ENCODE measurements around the gene VWA2.

The VWA2 gene

GRCh38 chr10:114293075-114293474 is 54.0 kb downstream of the VWA2 start:
- Histone ChIP-seq H2AFZ (ENCODE audit: low read length) (no peak overlapping the region), H3F3A (ENCODE audit: insufficient read depth, low read length) (no peaks in the 10 kb centered on the region), H3K9me2 (replicated peaks; ENCODE audit: insufficient read depth, low read length) (no peaks in the 10 kb centered on the region), H3K27ac (ENCODE audit: low read length) (no peak overlapping the region), H3K9ac (ENCODE audit: low read length) (no peak overlapping the region), H3K79me2 (ENCODE audit: low read length) (no peaks in the 10 kb centered on the region), H4K20me1 (ENCODE audit: insufficient read depth, low read length) (no peaks in the 10 kb centered on the region), H3K36me3 (replicated peaks; ENCODE audit: insufficient read depth, low read length) (no peaks in the 10 kb centered on the region), H3K27me3 (replicated peaks; ENCODE audit: insufficient read depth, low read length) (no peaks in the 10 kb centered on the region), H3K9me3 (replicated peaks; ENCODE audit: insufficient read depth, low read length) (no peaks in the 10 kb centered on the region), H3K4me2 (ENCODE audit: low read depth, low read length) (no peak overlapping the region), H3K4me1 (ENCODE audit: low read length) (no peaks in the 10 kb centered on the region), H3K4me3 (ENCODE audit: low read length) (no peak overlapping the region)
- no peak for TF ChIP-seq EZH2phosphoT487 (IDR thresholded peaks at IDR 0.05; ENCODE audit: low read length)
- TF ChIP-seq CTCF (IDR thresholded peaks at IDR 0.05; ENCODE audit: low read length) = no peak
- no peak for TF ChIP-seq EZH2 (optimal IDR thresholded peaks at IDR 0.05; ENCODE audit: low read depth, low read length)
- DNase-seq = no peak

DNA sequence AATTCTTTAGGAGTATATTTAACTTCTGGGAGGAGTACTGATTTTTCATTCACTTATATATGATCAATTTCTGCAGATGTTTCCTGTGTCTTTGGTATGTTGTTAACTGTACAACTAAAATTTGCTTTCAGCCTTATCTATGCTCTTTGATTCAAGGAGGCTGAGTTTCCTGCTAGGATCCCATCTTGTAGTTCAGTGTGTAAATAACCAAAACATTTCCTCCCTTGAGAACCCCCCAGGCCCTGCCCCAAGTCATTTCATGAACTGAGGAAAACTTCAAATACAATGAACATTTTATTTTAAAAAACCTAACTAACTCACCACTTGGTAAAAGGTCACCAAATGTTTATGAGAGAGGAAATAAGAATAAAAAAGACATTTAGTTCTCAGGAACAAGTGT is 55.5 kb downstream of the VWA2 start:
- Histone ChIP-seq H3F3A (ENCODE audit: insufficient read depth, low read length) (no peaks in the 10 kb centered on the region), H3K27me3 (replicated peaks; ENCODE audit: insufficient read depth, low read length) (no peaks in the 10 kb centered on the region), H2AFZ (ENCODE audit: low read length) (no peak overlapping the region), H3K9me2 (replicated peaks; ENCODE audit: insufficient read depth, low read length) (no peaks in the 10 kb centered on the region), H3K9ac (ENCODE audit: low read length) (no peak overlapping the region), H4K20me1 (ENCODE audit: insufficient read depth, low read length) (no peaks in the 10 kb centered on the region), H3K4me2 (ENCODE audit: low read depth, low read length) (no peak overlapping the region), H3K27ac (ENCODE audit: low read length) (no peak overlapping the region), H3K9me3 (replicated peaks; ENCODE audit: insufficient read depth, low read length) (no peaks in the 10 kb centered on the region), H3K36me3 (replicated peaks; ENCODE audit: insufficient read depth, low read length) (no peaks in the 10 kb centered on the region), H3K4me3 (ENCODE audit: low read length) (no peak overlapping the region), H3K4me1 (ENCODE audit: low read length) (no peaks in the 10 kb centered on the region), H3K79me2 (ENCODE audit: low read length) (no peaks in the 10 kb centered on the region)
- no peak for TF ChIP-seq EZH2phosphoT487 (IDR thresholded peaks at IDR 0.05; ENCODE audit: low read length)
- no peak for TF ChIP-seq CTCF (IDR thresholded peaks at IDR 0.05; ENCODE audit: low read length)
- no peak for DNase-seq

GRCh38 chr10:114295393-114295792 is 56.3 kb downstream of the VWA2 start:
- H3K9me3 ChIP-seq (replicated peaks; ENCODE audit: insufficient read depth, low read length) = no peaks in the 10 kb centered on the region
- H3K27ac ChIP-seq (ENCODE audit: low read length) = no peak overlapping the region
- H2AFZ ChIP-seq (ENCODE audit: low read length) = no peak overlapping the region
- no peaks in the 10 kb centered on the region for H3F3A ChIP-seq (ENCODE audit: insufficient read depth, low read length)
- H3K4me3 ChIP-seq (ENCODE audit: low read length) = no peak overlapping the region
- no peak overlapping the region for H3K9ac ChIP-seq (ENCODE audit: low read length)
- no peak overlapping the region for H3K4me2 ChIP-seq (ENCODE audit: low read depth, low read length)
- H3K9me2 ChIP-seq (replicated peaks; ENCODE audit: insufficient read depth, low read length) = no peaks in the 10 kb centered on the region
- H4K20me1 ChIP-seq (ENCODE audit: insufficient read depth, low read length) = no peaks in the 10 kb centered on the region
- no peaks in the 10 kb centered on the region for H3K4me1 ChIP-seq (ENCODE audit: low read length)
- DNase-seq = no peak
- no peaks in the 10 kb centered on the region for H3K27me3 ChIP-seq (replicated peaks; ENCODE audit: insufficient read depth, low read length)
- no peak for TF ChIP-seq EZH2 (optimal IDR thresholded peaks at IDR 0.05; ENCODE audit: low read depth, low read length)
- TF ChIP-seq CTCF (IDR thresholded peaks at IDR 0.05; ENCODE audit: low read length) = no peak
- no peak for TF ChIP-seq EZH2phosphoT487 (IDR thresholded peaks at IDR 0.05; ENCODE audit: low read length)
- no peaks in the 10 kb centered on the region for H3K36me3 ChIP-seq (replicated peaks; ENCODE audit: insufficient read depth, low read length)
- no peaks in the 10 kb centered on the region for H3K79me2 ChIP-seq (ENCODE audit: low read length)

All from MM.1S (cell line).